HFFc6 (cell line): ENCODE measurements around the gene OR9A2. TPM values are rescaled to one million over a fixed set of nuclear protein-coding genes. Genes with fewer than 3 reads are reported as not detected.

Experiments used
- DNase-seq: peaks from one replicate; pipeline ENCODE4 v3.0.0-alpha.2; 2018
- H3K27ac Mint-ChIP-seq: 2 replicates; pipeline ENCODE4 v1.8.0; 2020; ENCODE audit warnings: mild to moderate bottlenecking, mixed read lengths
- H3K27me3 Mint-ChIP-seq: 2 replicates; pipeline ENCODE4 v1.8.0; 2021; ENCODE audit warnings: mild to moderate bottlenecking, moderate library complexity, mixed read lengths; ENCODE audit not compliant: insufficient read depth
- H3K36me3 Mint-ChIP-seq: 2 replicates; pipeline ENCODE4 v1.8.0; 2021; ENCODE audit warnings: low read depth, mixed read lengths
- H3K4me1 Mint-ChIP-seq: 2 replicates; pipeline ENCODE4 v1.8.0; 2020; ENCODE audit warnings: low read depth, mixed read lengths
- H3K4me3 Mint-ChIP-seq: 2 replicates; pipeline ENCODE4 v1.8.0; 2020; ENCODE audit warnings: mild to moderate bottlenecking, moderate library complexity, mixed read lengths
- H3K9me3 Mint-ChIP-seq: 2 replicates; pipeline ENCODE4 v1.8.0; 2020; ENCODE audit warnings: mild to moderate bottlenecking, mixed read lengths
- total RNA-seq, 6 experiments: library from RNA; stranded (reverse); fragmentation: NEBNext Ultra II Directional; extraction: Animal tissue kit (Norgen Biotek cat#: 25700); gene quantifications; 2 replicates in 1 of 6; 3 replicates in 5 of 6; pipeline ENCODE4 v1.2.3, GENCODE V29; 2021
- TF ChIP-seq, protein P1 (sequence below): fragments of 200-600 bp; sonication (generic); IDR thresholded peaks from 2 replicates; pipeline ENCODE4 v1.5.0; 2021; ENCODE audit warnings: antibody characterized with exemption, mild to moderate bottlenecking

Gene OR9A2
- total RNA-seq, 6 experiments from 2014 or later = not detected

GRCh38 chr7:143063741-143064140 lies 36.8 kb upstream of the OR9A2 start:
- Mint-ChIP-seq H3K27me3 (peaks cover 3% of the 10 kb centered on the region), H3K36me3 (peaks cover 4% of the 10 kb centered on the region; the same call in 1 of the 2 replicates), H3K4me3 (no peak overlapping the region), H3K4me1 (no peaks in the 10 kb centered on the region), H3K9me3 (peaks cover 25% of the 10 kb centered on the region), H3K27ac (no peak overlapping the region)
- TF ChIP-seq, protein P1, sequence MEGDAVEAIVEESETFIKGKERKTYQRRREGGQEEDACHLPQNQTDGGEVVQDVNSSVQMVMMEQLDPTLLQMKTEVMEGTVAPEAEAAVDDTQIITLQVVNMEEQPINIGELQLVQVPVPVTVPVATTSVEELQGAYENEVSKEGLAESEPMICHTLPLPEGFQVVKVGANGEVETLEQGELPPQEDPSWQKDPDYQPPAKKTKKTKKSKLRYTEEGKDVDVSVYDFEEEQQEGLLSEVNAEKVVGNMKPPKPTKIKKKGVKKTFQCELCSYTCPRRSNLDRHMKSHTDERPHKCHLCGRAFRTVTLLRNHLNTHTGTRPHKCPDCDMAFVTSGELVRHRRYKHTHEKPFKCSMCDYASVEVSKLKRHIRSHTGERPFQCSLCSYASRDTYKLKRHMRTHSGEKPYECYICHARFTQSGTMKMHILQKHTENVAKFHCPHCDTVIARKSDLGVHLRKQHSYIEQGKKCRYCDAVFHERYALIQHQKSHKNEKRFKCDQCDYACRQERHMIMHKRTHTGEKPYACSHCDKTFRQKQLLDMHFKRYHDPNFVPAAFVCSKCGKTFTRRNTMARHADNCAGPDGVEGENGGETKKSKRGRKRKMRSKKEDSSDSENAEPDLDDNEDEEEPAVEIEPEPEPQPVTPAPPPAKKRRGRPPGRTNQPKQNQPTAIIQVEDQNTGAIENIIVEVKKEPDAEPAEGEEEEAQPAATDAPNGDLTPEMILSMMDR = no peak
- no peak for DNase-seq

DNA sequence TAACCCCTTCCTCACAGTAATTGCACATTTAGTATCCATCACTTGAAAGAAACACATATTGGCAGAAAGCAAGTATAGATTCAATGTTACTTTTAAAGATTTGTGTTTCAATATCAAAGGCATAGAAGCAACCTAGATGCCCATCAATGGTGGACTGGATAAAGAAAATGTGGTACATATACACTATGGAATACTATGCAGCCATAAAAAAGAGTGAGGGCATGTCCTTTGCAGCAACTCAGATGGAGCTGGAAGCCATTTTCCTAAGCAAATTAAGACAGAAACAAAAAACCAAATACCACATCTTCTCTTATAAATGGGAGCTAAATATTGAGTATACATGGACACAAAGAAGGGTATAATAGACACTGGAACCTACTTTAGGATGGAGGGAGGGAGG lies 28.8 kb upstream of the OR9A2 start:
- Mint-ChIP-seq H3K4me1 (no peaks in the 10 kb centered on the region), H3K4me3 (no peak overlapping the region), H3K27me3 (no peaks in the 10 kb centered on the region), H3K27ac (no peak overlapping the region), H3K36me3 (no peaks in the 10 kb centered on the region), H3K9me3 (peaks cover 3% of the 10 kb centered on the region; the same call in 1 of the 2 replicates)
- TF ChIP-seq, protein P1 = no peak
- DNase-seq = no peak

DNA sequence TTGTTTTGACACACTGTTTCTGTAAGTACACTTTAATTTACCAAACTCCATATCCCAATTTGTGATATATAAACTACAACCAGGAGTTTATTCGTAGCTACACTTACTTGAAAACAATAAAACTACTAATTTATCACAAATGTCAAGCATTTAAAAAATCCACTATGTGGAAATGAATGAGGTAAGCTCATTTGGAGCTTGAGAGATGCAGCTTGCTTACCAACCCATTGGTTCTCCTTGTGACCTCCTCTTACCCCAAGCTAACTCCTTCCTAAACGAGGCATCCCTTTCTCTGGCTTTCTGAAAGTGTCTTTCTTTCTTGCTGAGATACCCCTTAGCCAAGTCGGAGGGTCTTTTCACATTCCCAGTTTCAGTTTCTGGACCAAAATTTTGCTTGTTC lies 27.7 kb upstream of the OR9A2 start:
- no peaks in the 10 kb centered on the region for H3K36me3 Mint-ChIP-seq
- no peak overlapping the region for H3K27ac Mint-ChIP-seq
- no peaks in the 10 kb centered on the region for H3K4me1 Mint-ChIP-seq
- no peak overlapping the region for H3K4me3 Mint-ChIP-seq
- no peaks in the 10 kb centered on the region for H3K27me3 Mint-ChIP-seq
- DNase-seq = no peak
- TF ChIP-seq, protein P1 = no peak
- no peaks in the 10 kb centered on the region; the same call in 1 of the 2 replicates for H3K9me3 Mint-ChIP-seq

GRCh38 chr7:143052041-143052440 lies 25.1 kb upstream of the OR9A2 start, which contains the start of gene OR6V1:
TSS of gene OR6V1 (plus strand) at chr7:143052341. CDS start at chr7:143052341, 0 bp downstream.
- TF ChIP-seq, protein P1 = no peak
- no peaks in the 10 kb centered on the region for H3K27me3 Mint-ChIP-seq
- H3K9me3 Mint-ChIP-seq = no peaks in the 10 kb centered on the region
- no peaks in the 10 kb centered on the region for H3K36me3 Mint-ChIP-seq
- H3K4me3 Mint-ChIP-seq = no peak within 1 kb of the TSS
- H3K4me1 Mint-ChIP-seq = no peaks in the 10 kb centered on the region
- H3K27ac Mint-ChIP-seq = no peak within 1 kb of the TSS
- DNase-seq = no peak

DNA sequence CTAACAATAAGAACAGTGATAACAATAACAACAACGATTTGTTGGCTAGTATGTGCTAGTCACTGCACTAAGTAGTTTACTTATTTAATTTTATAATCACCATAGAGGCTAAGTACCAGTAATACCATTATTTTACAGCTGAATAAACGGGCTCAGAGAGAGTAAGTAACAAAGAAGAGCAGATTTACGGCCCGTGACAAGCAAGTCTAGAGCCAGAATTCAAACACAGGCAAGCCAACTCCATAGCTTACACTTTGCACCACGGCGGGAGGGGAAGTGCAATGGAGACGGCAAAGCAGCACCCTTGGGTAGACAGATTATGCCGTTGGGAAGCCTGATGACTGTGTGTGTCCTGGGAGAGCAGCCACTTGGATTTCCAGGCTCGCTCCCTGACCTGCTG lies 24.0 kb upstream of the OR9A2 start:
- Mint-ChIP-seq H3K36me3 (no peaks in the 10 kb centered on the region), H3K4me3 (no peak overlapping the region), H3K27me3 (no peaks in the 10 kb centered on the region), H3K4me1 (no peaks in the 10 kb centered on the region), H3K27ac (no peak overlapping the region), H3K9me3 (no peaks in the 10 kb centered on the region)
- TF ChIP-seq, protein P1 = no peak
- DNase-seq = no peak

DNA sequence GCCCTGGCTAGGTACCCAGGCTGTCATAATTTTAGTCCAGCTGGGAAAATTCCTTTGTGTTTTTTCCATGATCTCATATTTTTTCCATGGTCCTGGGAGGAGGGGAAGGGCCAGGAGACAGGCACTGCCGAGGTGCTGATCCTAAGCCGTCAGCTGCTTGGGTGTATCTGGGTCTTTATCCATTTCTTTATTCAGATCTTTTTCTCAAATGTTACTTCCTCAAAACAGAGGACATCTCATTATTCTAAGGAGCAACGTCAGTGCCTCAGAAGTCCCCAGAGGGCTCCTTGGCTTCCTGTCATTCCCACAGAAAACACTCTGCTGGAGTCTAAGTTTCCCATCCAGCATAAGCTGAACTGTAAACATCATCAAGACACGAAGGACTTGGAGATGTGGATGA lies 22.4 kb upstream of the OR9A2 start:
- no peak overlapping the region for H3K27ac Mint-ChIP-seq
- H3K36me3 Mint-ChIP-seq = no peaks in the 10 kb centered on the region
- H3K27me3 Mint-ChIP-seq = no peaks in the 10 kb centered on the region
- TF ChIP-seq, protein P1 = no peak
- H3K4me1 Mint-ChIP-seq = no peaks in the 10 kb centered on the region
- DNase-seq = no peak
- H3K9me3 Mint-ChIP-seq = no peaks in the 10 kb centered on the region
- H3K4me3 Mint-ChIP-seq = no peak overlapping the region
